Measurements from ENCODE around the gene MRC2. TPM values are rescaled to one million over a fixed set of nuclear protein-coding genes. Genes with fewer than 3 reads are reported as not detected.

The MRC2 gene
- 100 to 1,000 TPM; 184 to 242 TPM for total RNA-seq

DNA sequence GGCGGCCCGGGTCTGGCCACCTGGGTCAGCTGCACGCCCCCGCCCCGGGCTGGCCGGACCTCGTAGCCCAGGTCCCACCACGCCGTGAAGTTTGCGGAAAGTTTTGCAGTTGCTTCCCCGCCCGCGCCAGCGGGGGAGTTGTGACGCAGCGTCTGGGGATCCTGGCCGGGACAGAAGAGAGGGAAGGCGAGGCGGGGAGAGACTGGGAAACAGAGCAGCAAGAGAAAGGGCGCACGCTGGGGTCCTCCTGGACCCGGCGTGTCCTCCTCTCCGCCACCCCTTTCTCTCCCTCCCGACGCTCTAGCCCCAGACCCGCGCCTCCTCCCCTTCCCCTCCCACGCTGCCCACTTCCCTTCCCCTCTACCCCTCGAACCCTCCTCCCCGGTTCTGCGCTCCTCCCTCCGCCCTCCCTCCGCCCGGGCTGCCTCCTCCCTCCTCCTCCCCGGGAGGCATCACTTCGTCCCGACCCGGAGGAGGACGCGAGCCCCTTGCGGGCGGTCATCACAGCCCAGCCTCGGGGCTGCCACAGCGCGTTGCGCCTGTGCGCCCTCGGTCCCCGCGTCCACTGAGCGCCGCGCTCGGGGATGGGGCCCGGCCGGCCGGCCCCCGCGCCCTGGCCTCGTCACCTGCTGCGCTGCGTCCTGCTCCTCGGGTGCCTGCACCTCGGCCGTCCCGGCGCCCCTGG is at the start of gene MRC2:
Gene MRC2 (plus strand): TSS at position 452 of the 685 bp plus-strand sequence. CDS start 133 bp downstream, at position 585.
- H3K36me3 ChIP-seq: no peaks in the 10 kb centered on the region
- ATAC-seq (ENCODE audit: insufficient number of reproducible peaks, low FRiP score, low read depth) (peak; percentile 33), DNase-seq (ENCODE audit: low spot score) (peak; percentile 48)
- TF ChIP-seq, protein P1, sequence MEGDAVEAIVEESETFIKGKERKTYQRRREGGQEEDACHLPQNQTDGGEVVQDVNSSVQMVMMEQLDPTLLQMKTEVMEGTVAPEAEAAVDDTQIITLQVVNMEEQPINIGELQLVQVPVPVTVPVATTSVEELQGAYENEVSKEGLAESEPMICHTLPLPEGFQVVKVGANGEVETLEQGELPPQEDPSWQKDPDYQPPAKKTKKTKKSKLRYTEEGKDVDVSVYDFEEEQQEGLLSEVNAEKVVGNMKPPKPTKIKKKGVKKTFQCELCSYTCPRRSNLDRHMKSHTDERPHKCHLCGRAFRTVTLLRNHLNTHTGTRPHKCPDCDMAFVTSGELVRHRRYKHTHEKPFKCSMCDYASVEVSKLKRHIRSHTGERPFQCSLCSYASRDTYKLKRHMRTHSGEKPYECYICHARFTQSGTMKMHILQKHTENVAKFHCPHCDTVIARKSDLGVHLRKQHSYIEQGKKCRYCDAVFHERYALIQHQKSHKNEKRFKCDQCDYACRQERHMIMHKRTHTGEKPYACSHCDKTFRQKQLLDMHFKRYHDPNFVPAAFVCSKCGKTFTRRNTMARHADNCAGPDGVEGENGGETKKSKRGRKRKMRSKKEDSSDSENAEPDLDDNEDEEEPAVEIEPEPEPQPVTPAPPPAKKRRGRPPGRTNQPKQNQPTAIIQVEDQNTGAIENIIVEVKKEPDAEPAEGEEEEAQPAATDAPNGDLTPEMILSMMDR (IDR thresholded peaks at IDR 0.05): no peak
- H3K27ac ChIP-seq: peak within 1 kb of the TSS; percentile 99
- peak within 1 kb of the TSS; percentile 97 for H3K4me3 ChIP-seq
- H3K4me1 ChIP-seq (ENCODE audit: control insufficient read depth in 1 of 2, low read depth in 2 of 2): peaks cover 12 to 46% of the 10 kb centered on the region in 2 donors
- H3K9me3 ChIP-seq: no peaks in the 10 kb centered on the region
- no peaks in the 10 kb centered on the region for H3K27me3 ChIP-seq (replicated peaks; ENCODE audit: insufficient read depth)

- no peak overlapping the region for H3K4me3 ChIP-seq
- no peak overlapping the region for H3K27ac ChIP-seq
- H3K9me3 ChIP-seq: no peaks in the 10 kb centered on the region
- no peak for DNase-seq (ENCODE audit: low spot score)
- no peak for ATAC-seq (ENCODE audit: insufficient number of reproducible peaks, low FRiP score, low read depth)
- TF ChIP-seq, protein P1 (IDR thresholded peaks at IDR 0.05): no peak
- H3K4me1 ChIP-seq (ENCODE audit: control insufficient read depth in 1 of 2, low read depth in 2 of 2): no peaks in the 10 kb centered on the region
- peaks cover 14% of the 10 kb centered on the region for H3K36me3 ChIP-seq
- H3K27me3 ChIP-seq (replicated peaks; ENCODE audit: insufficient read depth): no peaks in the 10 kb centered on the region
Measured at GRCh38 chr17:62578757-62579487, 48.5 kb upstream of the MRC2 start.

DNA sequence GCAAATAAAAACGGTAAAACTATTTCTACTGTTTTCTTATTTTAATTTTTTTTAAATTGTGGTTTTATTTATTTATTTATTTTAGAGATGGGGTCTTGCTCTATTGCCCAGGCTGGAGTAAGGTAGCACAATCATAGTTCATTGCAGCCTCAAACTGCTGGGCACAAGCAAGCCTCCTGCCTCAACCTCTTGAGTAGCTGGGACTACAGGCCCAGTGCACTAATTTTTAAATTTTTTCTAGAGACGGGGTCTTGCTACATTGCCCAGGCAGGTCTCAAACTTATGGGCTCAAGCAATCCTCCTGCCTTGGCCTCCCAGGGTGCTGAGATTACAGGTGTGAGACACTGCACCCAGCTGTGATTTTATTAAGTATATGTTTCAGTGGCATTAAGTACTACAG is 46.5 kb upstream of the MRC2 start:
- Histone ChIP-seq H3K27ac (no peak overlapping the region), H3K9me3 (no peaks in the 10 kb centered on the region), H3K36me3 (peaks cover 13% of the 10 kb centered on the region), H3K4me1 (ENCODE audit: control insufficient read depth in 1 of 2, low read depth in 2 of 2) (no peaks in the 10 kb centered on the region), H3K4me3 (no peak overlapping the region), H3K27me3 (replicated peaks; ENCODE audit: insufficient read depth) (no peaks in the 10 kb centered on the region)
- TF ChIP-seq, protein P1 (IDR thresholded peaks at IDR 0.05): no peak
- DNase-seq (ENCODE audit: low spot score): no peak
- ATAC-seq (ENCODE audit: insufficient number of reproducible peaks, low FRiP score, low read depth): no peak

DNA sequence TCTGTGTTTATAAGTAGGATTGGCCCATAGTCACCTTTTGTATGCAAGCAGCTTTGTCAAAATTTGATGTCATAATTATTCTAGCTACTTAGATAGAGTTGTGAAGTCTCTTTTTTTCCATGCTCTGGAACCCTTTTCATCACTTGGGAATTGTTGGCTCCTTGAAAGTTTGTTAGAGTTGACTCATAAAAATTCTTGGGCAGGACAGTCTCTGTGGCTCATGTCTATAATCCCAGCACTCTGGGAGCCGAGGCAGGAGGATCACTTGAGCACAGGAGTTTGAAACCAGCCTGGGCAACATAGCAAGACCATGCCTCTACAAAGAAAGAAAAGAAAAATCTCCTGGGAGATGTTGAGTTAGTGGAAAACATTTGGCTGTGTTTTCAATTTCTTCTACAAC is 45.7 kb upstream of the MRC2 start:
- ATAC-seq (ENCODE audit: insufficient number of reproducible peaks, low FRiP score, low read depth): no peak

GRCh38 chr17:62587554-62587953 is 39.9 kb upstream of the MRC2 start:
- Histone ChIP-seq H3K4me1 (ENCODE audit: control insufficient read depth in 1 of 2, low read depth in 2 of 2) (no peaks in the 10 kb centered on the region), H3K27me3 (replicated peaks; ENCODE audit: insufficient read depth) (no peaks in the 10 kb centered on the region), H3K4me3 (no peak overlapping the region), H3K36me3 (peaks cover 20% of the 10 kb centered on the region), H3K27ac (no peak overlapping the region), H3K9me3 (no peaks in the 10 kb centered on the region)
- TF ChIP-seq, protein P1 (IDR thresholded peaks at IDR 0.05): no peak
- no peak for ATAC-seq (ENCODE audit: insufficient number of reproducible peaks, low FRiP score, low read depth)
- DNase-seq (ENCODE audit: low spot score): no peak

More for the DNA sequence above, 45.7 kb upstream of the MRC2 start:
- no peak for DNase-seq (ENCODE audit: low spot score)
- TF ChIP-seq, protein P1 (IDR thresholded peaks at IDR 0.05): no peak
- H3K4me3 ChIP-seq: no peak overlapping the region
- no peaks in the 10 kb centered on the region for H3K4me1 ChIP-seq (ENCODE audit: control insufficient read depth in 1 of 2, low read depth in 2 of 2)
- peaks cover 15% of the 10 kb centered on the region for H3K36me3 ChIP-seq
- H3K9me3 ChIP-seq: no peaks in the 10 kb centered on the region
- H3K27ac ChIP-seq: no peak overlapping the region
- H3K27me3 ChIP-seq (replicated peaks; ENCODE audit: insufficient read depth): no peaks in the 10 kb centered on the region

All from thoracic aorta (tissue), 2 donors.